Ovary (tissue), 3 donors: ENCODE measurements around the gene BRWD1.

Experiments used
- EP300 ChIP-seq: sonication (generic); formaldehyde crosslinking; IDR thresholded peaks from one replicate; pipeline ENCODE4 v1.6.1; 2017; ENCODE audit warnings: antibody characterized with exemption
- POLR2A ChIP-seq: fragments of 450-650 bp; IDR thresholded peaks from one replicate; pipeline ENCODE4 v1.6.1; 2017; ENCODE audit warnings: antibody characterized with exemption, mild to moderate bottlenecking, moderate library complexity
- TF ChIP-seq, protein P1 (sequence below), 3 donors: fragments of 450-650 bp in 2 of 3; fragments of 200-600 bp in 1 of 3; IDR thresholded peaks; one replicate each; pipeline versions ENCODE4 v1.5.1 to v1.8.0; 2016 to 2022; ENCODE audit warnings: antibody characterized with exemption in 3 of 3, mild to moderate bottlenecking in 1 of 3
- donor health status: DM: no; HTN: no; CAD: no.

- TF ChIP-seq, protein P1, sequence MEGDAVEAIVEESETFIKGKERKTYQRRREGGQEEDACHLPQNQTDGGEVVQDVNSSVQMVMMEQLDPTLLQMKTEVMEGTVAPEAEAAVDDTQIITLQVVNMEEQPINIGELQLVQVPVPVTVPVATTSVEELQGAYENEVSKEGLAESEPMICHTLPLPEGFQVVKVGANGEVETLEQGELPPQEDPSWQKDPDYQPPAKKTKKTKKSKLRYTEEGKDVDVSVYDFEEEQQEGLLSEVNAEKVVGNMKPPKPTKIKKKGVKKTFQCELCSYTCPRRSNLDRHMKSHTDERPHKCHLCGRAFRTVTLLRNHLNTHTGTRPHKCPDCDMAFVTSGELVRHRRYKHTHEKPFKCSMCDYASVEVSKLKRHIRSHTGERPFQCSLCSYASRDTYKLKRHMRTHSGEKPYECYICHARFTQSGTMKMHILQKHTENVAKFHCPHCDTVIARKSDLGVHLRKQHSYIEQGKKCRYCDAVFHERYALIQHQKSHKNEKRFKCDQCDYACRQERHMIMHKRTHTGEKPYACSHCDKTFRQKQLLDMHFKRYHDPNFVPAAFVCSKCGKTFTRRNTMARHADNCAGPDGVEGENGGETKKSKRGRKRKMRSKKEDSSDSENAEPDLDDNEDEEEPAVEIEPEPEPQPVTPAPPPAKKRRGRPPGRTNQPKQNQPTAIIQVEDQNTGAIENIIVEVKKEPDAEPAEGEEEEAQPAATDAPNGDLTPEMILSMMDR (IDR thresholded peaks at IDR 0.05), result no peak
- TF ChIP-seq EP300, result no peak
- no peak for TF ChIP-seq POLR2A
Measured at GRCh38 chr21:39141502-39141901, 171.9 kb downstream of the BRWD1 start.
